ENCODE results near the gene CD47. TPM values are rescaled to one million over a fixed set of nuclear protein-coding genes. Genes with fewer than 3 reads are reported as not detected.

The CD47 gene
- total and polyA plus RNA-seq, 10 of the 15 experiments (the other 5 are each of a cell fraction or from before 2014, with no cell fraction given), result 22.9 to 175 (median 81.1) TPM

DNA sequence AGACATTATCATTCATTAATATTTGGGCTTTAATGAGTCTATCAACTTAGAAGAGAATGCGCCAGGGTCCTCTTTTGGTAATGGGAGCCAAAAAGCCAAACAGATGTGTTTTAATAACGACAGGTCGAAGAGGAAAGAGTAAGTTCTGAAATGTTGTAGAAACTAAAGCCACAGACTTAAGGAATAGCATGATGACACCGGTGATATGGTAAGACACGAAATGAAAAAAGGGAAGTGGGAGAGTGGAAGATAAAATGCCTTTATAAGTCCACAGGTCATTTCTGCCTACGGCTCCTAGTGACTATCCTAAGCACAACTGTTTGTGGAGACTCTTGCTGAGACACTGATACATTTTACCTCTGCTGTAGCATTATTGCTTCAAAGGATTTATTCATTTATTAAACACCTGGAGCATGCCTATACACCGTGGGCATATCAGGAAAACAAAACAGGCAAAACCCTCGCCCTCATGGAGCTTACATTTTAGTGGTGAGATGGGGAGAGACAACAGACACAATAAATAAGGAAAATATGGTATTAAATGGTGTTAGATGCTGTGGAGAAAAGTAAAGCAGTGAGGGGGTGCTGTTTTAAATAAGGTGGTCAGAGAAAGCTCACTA lies 11.7 kb upstream of the CD47 start (continued):
- TF ChIP-seq RAD51 (IDR thresholded peaks at IDR 0.05) (no peak), FOXK2 (IDR thresholded peaks at IDR 0.05) (no peak), ZNF217 (IDR thresholded peaks at IDR 0.05) (no peak), DPF2 (IDR thresholded peaks at IDR 0.05) (peak; percentile 67), IKZF1 (conservative IDR thresholded peaks at IDR 0.05) (peak; percentile 74), SUPT20H (IDR thresholded peaks at IDR 0.05; ENCODE audit: borderline replicate concordance, control insufficient read depth, low read depth, low read length) (no peak), NRF1 (conservative IDR thresholded peaks at IDR 0.05; ENCODE audit: low read depth, low read length) (no peak), RB1 (IDR thresholded peaks at IDR 0.05; ENCODE audit: borderline replicate concordance) (no peak), LARP7 (IDR thresholded peaks at IDR 0.05) (no peak), TAF1 (IDR thresholded peaks at IDR 0.05; ENCODE audit: borderline replicate concordance, low read depth, low read length) (no peak), ZNF207 (IDR thresholded peaks at IDR 0.05; ENCODE audit: borderline replicate concordance) (no peak)
- TF ChIP-seq, protein P1, sequence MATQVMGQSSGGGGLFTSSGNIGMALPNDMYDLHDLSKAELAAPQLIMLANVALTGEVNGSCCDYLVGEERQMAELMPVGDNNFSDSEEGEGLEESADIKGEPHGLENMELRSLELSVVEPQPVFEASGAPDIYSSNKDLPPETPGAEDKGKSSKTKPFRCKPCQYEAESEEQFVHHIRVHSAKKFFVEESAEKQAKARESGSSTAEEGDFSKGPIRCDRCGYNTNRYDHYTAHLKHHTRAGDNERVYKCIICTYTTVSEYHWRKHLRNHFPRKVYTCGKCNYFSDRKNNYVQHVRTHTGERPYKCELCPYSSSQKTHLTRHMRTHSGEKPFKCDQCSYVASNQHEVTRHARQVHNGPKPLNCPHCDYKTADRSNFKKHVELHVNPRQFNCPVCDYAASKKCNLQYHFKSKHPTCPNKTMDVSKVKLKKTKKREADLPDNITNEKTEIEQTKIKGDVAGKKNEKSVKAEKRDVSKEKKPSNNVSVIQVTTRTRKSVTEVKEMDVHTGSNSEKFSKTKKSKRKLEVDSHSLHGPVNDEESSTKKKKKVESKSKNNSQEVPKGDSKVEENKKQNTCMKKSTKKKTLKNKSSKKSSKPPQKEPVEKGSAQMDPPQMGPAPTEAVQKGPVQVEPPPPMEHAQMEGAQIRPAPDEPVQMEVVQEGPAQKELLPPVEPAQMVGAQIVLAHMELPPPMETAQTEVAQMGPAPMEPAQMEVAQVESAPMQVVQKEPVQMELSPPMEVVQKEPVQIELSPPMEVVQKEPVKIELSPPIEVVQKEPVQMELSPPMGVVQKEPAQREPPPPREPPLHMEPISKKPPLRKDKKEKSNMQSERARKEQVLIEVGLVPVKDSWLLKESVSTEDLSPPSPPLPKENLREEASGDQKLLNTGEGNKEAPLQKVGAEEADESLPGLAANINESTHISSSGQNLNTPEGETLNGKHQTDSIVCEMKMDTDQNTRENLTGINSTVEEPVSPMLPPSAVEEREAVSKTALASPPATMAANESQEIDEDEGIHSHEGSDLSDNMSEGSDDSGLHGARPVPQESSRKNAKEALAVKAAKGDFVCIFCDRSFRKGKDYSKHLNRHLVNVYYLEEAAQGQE (IDR thresholded peaks at IDR 0.05; ENCODE audit: low read depth, low read length), result no peak
- TF ChIP-seq, protein P2, sequence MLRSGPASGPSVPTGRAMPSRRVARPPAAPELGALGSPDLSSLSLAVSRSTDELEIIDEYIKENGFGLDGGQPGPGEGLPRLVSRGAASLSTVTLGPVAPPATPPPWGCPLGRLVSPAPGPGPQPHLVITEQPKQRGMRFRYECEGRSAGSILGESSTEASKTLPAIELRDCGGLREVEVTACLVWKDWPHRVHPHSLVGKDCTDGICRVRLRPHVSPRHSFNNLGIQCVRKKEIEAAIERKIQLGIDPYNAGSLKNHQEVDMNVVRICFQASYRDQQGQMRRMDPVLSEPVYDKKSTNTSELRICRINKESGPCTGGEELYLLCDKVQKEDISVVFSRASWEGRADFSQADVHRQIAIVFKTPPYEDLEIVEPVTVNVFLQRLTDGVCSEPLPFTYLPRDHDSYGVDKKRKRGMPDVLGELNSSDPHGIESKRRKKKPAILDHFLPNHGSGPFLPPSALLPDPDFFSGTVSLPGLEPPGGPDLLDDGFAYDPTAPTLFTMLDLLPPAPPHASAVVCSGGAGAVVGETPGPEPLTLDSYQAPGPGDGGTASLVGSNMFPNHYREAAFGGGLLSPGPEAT (IDR thresholded peaks at IDR 0.05; ENCODE audit: low read depth), result no peak
- TF ChIP-seq, protein P3, sequence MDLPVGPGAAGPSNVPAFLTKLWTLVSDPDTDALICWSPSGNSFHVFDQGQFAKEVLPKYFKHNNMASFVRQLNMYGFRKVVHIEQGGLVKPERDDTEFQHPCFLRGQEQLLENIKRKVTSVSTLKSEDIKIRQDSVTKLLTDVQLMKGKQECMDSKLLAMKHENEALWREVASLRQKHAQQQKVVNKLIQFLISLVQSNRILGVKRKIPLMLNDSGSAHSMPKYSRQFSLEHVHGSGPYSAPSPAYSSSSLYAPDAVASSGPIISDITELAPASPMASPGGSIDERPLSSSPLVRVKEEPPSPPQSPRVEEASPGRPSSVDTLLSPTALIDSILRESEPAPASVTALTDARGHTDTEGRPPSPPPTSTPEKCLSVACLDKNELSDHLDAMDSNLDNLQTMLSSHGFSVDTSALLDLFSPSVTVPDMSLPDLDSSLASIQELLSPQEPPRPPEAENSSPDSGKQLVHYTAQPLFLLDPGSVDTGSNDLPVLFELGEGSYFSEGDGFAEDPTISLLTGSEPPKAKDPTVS (IDR thresholded peaks at IDR 0.05; ENCODE audit: low read depth, low read length), result no peak
- TF ChIP-seq, protein P4, sequence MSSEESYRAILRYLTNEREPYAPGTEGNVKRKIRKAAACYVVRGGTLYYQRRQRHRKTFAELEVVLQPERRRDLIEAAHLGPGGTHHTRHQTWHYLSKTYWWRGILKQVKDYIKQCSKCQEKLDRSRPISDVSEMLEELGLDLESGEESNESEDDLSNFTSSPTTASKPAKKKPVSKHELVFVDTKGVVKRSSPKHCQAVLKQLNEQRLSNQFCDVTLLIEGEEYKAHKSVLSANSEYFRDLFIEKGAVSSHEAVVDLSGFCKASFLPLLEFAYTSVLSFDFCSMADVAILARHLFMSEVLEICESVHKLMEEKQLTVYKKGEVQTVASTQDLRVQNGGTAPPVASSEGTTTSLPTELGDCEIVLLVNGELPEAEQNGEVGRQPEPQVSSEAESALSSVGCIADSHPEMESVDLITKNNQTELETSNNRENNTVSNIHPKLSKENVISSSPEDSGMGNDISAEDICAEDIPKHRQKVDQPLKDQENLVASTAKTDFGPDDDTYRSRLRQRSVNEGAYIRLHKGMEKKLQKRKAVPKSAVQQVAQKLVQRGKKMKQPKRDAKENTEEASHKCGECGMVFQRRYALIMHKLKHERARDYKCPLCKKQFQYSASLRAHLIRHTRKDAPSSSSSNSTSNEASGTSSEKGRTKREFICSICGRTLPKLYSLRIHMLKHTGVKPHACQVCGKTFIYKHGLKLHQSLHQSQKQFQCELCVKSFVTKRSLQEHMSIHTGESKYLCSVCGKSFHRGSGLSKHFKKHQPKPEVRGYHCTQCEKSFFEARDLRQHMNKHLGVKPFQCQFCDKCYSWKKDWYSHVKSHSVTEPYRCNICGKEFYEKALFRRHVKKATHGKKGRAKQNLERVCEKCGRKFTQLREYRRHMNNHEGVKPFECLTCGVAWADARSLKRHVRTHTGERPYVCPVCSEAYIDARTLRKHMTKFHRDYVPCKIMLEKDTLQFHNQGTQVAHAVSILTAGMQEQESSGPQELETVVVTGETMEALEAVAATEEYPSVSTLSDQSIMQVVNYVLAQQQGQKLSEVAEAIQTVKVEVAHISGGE (CRISPR knock-in tag; IDR thresholded peaks at IDR 0.05), result no peak
- TF ChIP-seq, protein P5, sequence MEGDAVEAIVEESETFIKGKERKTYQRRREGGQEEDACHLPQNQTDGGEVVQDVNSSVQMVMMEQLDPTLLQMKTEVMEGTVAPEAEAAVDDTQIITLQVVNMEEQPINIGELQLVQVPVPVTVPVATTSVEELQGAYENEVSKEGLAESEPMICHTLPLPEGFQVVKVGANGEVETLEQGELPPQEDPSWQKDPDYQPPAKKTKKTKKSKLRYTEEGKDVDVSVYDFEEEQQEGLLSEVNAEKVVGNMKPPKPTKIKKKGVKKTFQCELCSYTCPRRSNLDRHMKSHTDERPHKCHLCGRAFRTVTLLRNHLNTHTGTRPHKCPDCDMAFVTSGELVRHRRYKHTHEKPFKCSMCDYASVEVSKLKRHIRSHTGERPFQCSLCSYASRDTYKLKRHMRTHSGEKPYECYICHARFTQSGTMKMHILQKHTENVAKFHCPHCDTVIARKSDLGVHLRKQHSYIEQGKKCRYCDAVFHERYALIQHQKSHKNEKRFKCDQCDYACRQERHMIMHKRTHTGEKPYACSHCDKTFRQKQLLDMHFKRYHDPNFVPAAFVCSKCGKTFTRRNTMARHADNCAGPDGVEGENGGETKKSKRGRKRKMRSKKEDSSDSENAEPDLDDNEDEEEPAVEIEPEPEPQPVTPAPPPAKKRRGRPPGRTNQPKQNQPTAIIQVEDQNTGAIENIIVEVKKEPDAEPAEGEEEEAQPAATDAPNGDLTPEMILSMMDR (IDR thresholded peaks at IDR 0.05 in 2 of 3, conservative IDR thresholded peaks at IDR 0.05 in 1 of 3; ENCODE audit: control insufficient read depth in 2 of 3, extremely low read depth in 1 of 3, insufficient read depth in 1 of 3, low read depth in 3 of 3, low read length in 3 of 3), result no peak
